Stimulated activated CD4-positive, alpha-beta T cell treated with anti-CD3 and anti-CD28 coated beads, Interleukin-1b, Interleukin-23, amount 100 ng/mL, for 48 hours (primary cell): ENCODE measurements around the gene FREM2.

Experiments
- DNase-seq: peaks from one replicate; pipeline ENCODE4 v3.0.0-alpha.2; 2020

The FREM2 gene

GRCh38 chr13:38900188-38900587 is 213.3 kb downstream of the FREM2 start:
- DNase-seq: no peak

GRCh38 chr13:38902551-38902950 is 215.7 kb downstream of the FREM2 start:
- DNase-seq: no peak

GRCh38 chr13:38905081-38905480 is 218.2 kb downstream of the FREM2 start:
- DNase-seq: no peak

- no peak for DNase-seq
Measured at GRCh38 chr13:38905861-38906260, 219.0 kb downstream of the FREM2 start.

GRCh38 chr13:38908574-38908973 is 221.7 kb downstream of the FREM2 start:
- no peak for DNase-seq

- no peak for DNase-seq
Measured at GRCh38 chr13:38914070-38914469, 227.2 kb downstream of the FREM2 start.

- DNase-seq: no peak
Measured at GRCh38 chr13:38921081-38921480, 234.2 kb downstream of the FREM2 start.

- DNase-seq: no peak
Measured at GRCh38 chr13:38922170-38922569, 235.3 kb downstream of the FREM2 start.

GRCh38 chr13:38933786-38934185 is 246.9 kb downstream of the FREM2 start:
- DNase-seq: no peak
